GM18867 (cell line): Measurements from ENCODE around the gene CRYZ.

Experiments used
- ATAC-seq: cut with Tn5 transposase; IDR thresholded peaks from one replicate; pipeline ENCODE4 v1.9.1; 2021; ENCODE audit warnings: mild to moderate bottlenecking, moderate library complexity; ENCODE audit not compliant: unreplicated experiment

The CRYZ gene

DNA sequence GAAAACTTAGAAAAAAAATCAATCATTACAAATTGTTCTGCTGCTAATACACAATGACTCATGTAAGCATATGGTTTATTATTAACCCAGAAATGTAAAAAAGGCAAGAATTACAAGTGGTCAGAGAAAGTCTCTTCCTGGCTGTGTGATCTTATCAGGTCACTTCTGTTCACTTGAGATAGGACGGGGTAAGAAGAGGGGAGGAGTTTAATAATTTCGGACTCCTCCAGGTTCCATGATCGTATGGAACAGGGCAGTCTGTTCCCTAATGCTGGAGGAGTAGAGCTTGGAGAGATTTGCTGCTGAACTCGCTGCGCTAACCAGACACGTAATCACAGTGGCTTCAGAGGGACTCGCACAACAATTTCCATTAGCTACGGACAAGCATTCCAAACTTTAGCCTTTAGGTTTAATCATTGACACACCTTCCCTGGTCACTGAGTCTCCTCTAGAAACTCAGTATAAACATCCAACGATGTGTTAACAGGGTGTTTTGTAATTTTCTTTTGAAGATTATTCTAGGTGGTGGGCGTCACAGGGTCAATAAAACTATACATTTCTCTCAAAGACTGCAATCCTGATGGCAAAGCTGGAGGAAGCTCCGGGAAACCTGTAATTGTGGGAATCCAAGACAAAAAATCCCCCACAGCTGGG is 1.3 kb downstream of the CRYZ start:
- ATAC-seq: peak; percentile 16

DNA sequence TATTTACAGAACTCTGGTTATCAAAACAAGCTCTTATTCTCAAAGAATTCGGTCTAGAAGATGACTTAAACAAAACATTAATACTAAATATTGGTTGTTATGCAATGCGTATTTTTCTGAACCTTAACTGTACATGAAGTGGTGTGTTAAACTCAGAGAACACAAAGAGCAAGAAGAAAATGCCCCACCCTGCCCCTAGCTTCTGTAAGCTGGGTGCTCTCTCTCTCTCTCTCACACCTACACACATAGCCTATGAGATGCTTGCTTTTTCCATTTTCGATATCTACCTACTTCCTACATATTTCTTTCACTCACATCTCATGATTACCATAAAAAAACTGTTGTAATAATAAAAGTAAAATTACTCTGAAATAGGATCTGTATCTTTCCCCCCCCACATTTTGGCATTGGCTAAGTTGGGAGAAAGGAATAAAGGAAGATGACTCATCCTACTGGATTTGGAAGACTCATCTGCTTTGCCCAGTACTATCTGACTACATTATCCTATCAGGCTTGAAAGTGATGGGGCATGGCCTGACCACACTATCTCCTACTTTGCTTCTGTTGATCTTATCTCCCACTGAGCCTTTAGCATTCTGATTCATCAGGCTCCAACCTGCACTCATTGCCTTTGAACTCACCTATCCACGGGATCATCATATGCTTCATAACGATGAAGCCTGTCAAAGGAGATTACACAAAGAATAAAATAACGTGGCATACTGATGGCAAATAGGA is 2.9 kb downstream of the CRYZ start:
- no peak for ATAC-seq

DNA sequence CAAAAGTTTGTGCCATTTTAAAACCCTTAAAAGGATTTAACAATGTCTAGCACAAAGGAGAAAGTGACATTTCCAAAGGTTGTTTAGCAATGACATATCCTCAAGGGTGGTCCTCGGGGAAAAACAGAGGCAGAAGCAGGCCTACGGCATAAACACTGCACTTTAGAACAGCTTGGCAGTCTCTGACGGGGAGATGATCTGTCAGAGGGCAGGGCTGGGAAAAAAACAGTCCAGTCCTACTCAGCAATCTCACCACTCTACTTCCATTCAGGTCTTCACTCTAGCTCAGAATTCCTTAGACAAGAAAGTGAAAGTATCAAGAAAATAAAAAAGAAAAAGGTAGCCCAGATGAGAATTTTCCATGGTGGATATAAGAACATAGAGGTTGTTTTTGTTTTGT is 4.1 kb downstream of the CRYZ start:
- ATAC-seq: no peak

DNA sequence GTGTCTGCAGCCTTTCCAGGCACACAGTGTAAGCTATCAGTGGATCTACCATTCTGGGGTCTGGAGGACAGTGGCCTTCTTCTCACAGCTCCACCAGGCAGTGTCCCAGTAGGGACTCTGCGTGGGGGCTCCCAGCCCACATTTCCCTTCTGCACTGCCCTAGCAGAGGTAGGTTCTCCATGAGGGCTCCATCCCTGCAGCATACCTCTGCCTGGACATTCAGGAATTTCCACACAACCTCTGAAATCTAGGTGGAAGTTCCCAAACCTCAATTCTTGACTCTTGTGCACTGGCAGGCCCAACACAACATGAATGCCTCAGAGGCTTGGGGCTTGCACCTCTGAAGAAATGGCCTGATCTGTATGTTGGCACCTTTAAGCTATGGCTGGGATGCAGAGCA is 6.8 kb downstream of the CRYZ start:
- ATAC-seq: no peak

GRCh38 chr1:74717626-74718025 is 15.2 kb downstream of the CRYZ start:
- ATAC-seq: no peak

GRCh38 chr1:74716822-74717221 is 16.0 kb downstream of the CRYZ start:
- no peak for ATAC-seq

GRCh38 chr1:74715806-74716205 is 17.0 kb downstream of the CRYZ start:
- no peak for ATAC-seq

- no peak for ATAC-seq
These were observed 17.7 kb downstream of the CRYZ start for GRCh38 chr1:74715236-74715502.

DNA sequence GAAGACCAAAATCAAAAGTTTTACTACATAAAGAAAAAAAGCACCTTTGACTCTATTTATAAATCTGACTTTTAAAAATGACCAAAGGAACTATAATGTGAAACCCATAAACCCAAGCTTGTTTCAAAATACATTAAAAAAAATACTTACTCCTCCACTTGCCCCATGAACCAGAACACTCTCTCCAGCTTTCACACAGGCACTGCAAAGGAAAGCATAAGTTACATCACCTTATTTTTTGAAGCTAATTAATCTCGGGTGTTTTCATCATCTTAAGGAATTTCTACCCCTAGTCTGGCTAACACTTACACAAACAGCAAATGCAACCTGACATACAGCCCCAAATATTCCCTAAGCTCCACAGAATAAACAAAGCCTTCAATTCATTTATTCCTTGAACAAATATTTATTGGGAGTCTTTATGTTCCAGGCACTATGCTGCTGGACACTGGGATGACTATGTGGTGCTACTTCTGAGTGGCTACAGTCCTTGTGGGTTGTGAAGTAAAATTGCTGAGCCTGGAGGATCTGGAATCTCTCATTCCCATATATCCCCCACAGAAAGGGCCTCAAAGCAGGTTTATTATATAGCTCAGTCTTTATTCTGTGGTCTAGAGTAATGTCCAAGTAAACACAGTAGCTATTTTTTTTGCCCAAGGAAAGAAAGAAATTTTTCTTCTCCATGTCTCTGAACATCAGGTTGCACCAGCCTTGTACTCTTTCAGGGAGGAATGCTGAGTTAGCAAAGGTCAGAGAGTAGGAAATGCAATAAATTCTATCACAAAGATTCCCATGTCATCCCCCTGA is 18.2 kb downstream of the CRYZ start:
- peak; percentile 53 for ATAC-seq

GRCh38 chr1:74713849-74714248 is 19.0 kb downstream of the CRYZ start:
- no peak for ATAC-seq

GRCh38 chr1:74712881-74713280 is 20.0 kb downstream of the CRYZ start:
- ATAC-seq: no peak

- no peak for ATAC-seq
These were observed 29.3 kb downstream of the CRYZ start for GRCh38 chr1:74703386-74704182.

- ATAC-seq: no peak
These were observed 33.5 kb downstream of the CRYZ start for GRCh38 chr1:74699331-74699730.

GRCh38 chr1:74697832-74698231 is 35.0 kb downstream of the CRYZ start:
- no peak for ATAC-seq

- no peak for ATAC-seq
These were observed 39.4 kb downstream of the CRYZ start for GRCh38 chr1:74693473-74693872.

- ATAC-seq: no peak
These were observed 41.9 kb downstream of the CRYZ start for GRCh38 chr1:74690909-74691308.

GRCh38 chr1:74690364-74690696 is 42.5 kb downstream of the CRYZ start:
- no peak for ATAC-seq

GRCh38 chr1:74689621-74690363 is 43.1 kb downstream of the CRYZ start:
- peak; percentile 68 for ATAC-seq

- ATAC-seq: no peak
These were observed 45.9 kb downstream of the CRYZ start for GRCh38 chr1:74686928-74687327.

DNA sequence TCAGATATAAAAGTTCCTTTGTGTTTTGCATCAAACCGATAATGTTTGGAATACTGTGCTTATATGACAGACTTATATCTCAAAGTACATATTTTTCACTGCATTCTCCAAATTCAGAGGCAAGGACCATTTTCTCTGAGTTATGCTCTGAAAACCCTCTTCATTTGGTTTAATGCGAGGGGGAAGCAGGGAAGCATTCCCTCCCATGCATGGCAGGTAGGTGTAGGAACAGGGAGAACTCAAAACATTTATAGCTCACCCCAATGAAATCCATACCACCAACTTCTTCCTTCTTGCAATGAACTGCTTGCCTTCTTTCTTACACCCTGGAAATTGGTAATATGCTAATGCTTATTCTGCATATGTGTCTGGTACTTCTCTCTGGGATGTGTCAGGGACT is 48.5 kb downstream of the CRYZ start:
- no peak for ATAC-seq

DNA sequence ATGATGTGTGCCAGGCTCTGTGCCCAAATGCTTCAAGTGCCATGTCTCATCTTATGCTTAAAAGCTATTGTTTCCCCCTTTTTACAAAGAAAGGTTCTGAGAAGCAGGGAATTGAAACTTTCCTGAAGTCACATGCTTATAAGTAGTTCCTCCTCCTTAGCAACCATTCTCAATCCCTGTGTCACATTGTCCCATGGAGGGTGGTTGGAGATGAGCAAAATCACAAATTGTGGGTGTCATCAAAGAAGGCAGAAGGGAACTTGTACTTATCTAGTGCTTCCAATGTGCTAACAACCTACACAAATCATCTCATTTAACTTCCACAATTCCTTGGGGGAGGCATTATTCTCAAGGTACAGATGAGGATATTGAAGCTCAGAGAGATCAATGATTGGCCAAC is 49.2 kb downstream of the CRYZ start:
- ATAC-seq: no peak
